OCI-LY7 (cell line): ENCODE measurements around the gene GMPPA. TPM values are rescaled to one million over a fixed set of nuclear protein-coding genes. Genes with fewer than 3 reads are reported as not detected.
A peak's percentile ranks its signal among the peaks of the same experiment; 100 is the strongest.

Experiments used
- BruUV-seq: library from RNA; stranded (reverse); fragments of 400-500 nt; replicated peaks from 2 replicates; lab custom pipeline; 2021; lab: Mats Ljungman, UMichigan
- CTCF ChIA-PET: fragments of 300-600 bp; sonication (Branson Sonifier 250); formaldehyde crosslinking; loops from one replicate; lab custom pipeline; 2022; ENCODE audit warnings: antibody characterized with exemption; ENCODE audit not compliant: unreplicated experiment; lab: Charles Lee
- POLR2A ChIA-PET: fragments of 300-600 bp; sonication (Branson Sonifier 250); formaldehyde crosslinking; loops from one replicate; lab custom pipeline; 2022; ENCODE audit warnings: antibody characterized with exemption; lab: Charles Lee
- DNase-seq: peaks from one replicate; pipeline ENCODE4 v3.0.0-alpha.2; 2015; ENCODE audit warnings: low spot score
- H2AFZ ChIP-seq: fragments of 200-600 bp; sonication (generic), shearing (Covaris generic); 2 replicates; pipeline ENCODE4 v1.6.1; 2014; ENCODE audit warnings: mild to moderate bottlenecking, antibody characterized with exemption, low read length, moderate library complexity
- H3K27ac ChIP-seq: fragments of 200-600 bp; sonication (generic); 2 replicates; pipeline ENCODE4 v1.5.1; 2014; ENCODE audit warnings: mixed run types, low read depth, mild to moderate bottlenecking, moderate library complexity, low read length, inconsistent platforms; ENCODE audit not compliant: poor library complexity, severe bottlenecking
- H3K36me3 ChIP-seq: fragments of 200-600 bp; sonication (generic); 2 replicates; pipeline ENCODE4 v1.6.1; 2014; ENCODE audit warnings: mild to moderate bottlenecking, antibody characterized with exemption, low read length, moderate library complexity, mixed read lengths; ENCODE audit not compliant: insufficient read depth
- H3K4me1 ChIP-seq: fragments of 200-600 bp; sonication (generic); 2 replicates; pipeline ENCODE4 v1.5.1; 2014; ENCODE audit warnings: mild to moderate bottlenecking, low read length; ENCODE audit not compliant: insufficient read depth, poor library complexity, severe bottlenecking
- H3K4me2 ChIP-seq: fragments of 200-600 bp; sonication (generic); 2 replicates; pipeline ENCODE4 v1.6.1; 2014; ENCODE audit warnings: mild to moderate bottlenecking, low read length
- H3K4me3 ChIP-seq: fragments of 200-600 bp; sonication (generic); 2 replicates; pipeline ENCODE4 v1.5.1; 2014; ENCODE audit warnings: mild to moderate bottlenecking, low read depth, low read length; ENCODE audit not compliant: poor library complexity, severe bottlenecking
- H3K79me2 ChIP-seq: fragments of 200-600 bp; sonication (generic); 2 replicates; pipeline ENCODE4 v1.6.1; 2016; ENCODE audit warnings: low read depth, mild to moderate bottlenecking, low read length, moderate library complexity, mixed read lengths; ENCODE audit not compliant: insufficient read depth
- H3K9me2 ChIP-seq: fragments of 200-600 bp; sonication (generic); 2 replicates; pipeline ENCODE4 v1.6.1; 2016; ENCODE audit warnings: mild to moderate bottlenecking, low read length, mixed read lengths; ENCODE audit not compliant: insufficient read depth
- H3K9me3 ChIP-seq: fragments of 200-600 bp; sonication (generic); 2 replicates; pipeline ENCODE4 v1.6.1; 2014; ENCODE audit warnings: mild to moderate bottlenecking, mixed run types, low read length, mixed read lengths
- H4K20me1 ChIP-seq: fragments of 200-600 bp; sonication (generic); 2 replicates; pipeline ENCODE4 v1.6.1; 2014; ENCODE audit warnings: mild to moderate bottlenecking, antibody characterized with exemption, low read length, moderate library complexity, mixed read lengths; ENCODE audit not compliant: insufficient read depth
- EZH2phosphoT487 ChIP-seq: fragments of 200-600 bp; sonication (generic); IDR thresholded peaks from 2 replicates; pipeline ENCODE4 v1.6.1; 2018; ENCODE audit warnings: low read depth, borderline replicate concordance, mild to moderate bottlenecking, mixed run types, antibody characterized with exemption, low read length, moderate library complexity, mixed read lengths
- intact Hi-C: fragments of 100-400 bp; cut with micrococcal nuclease; formaldehyde crosslinking; loops from one replicate; pipeline ENCODE4 v1.10.0; 2022; ENCODE audit not compliant: unreplicated experiment
- total RNA-seq, 2 experiments: library from RNA; depleted of rRNA in 1 of 2; stranded (reverse); fragments of >200 nt in 1 of 2; shearing (Covaris generic) in 1 of 2; gene quantifications; 2 replicates each; pipeline ENCODE4 v1.2.3, GENCODE V29; 2014 to 2022
- TF ChIP-seq, protein P1 (sequence below): fragments of 200-600 bp; sonication (generic); conservative IDR thresholded peaks from 2 replicates; pipeline ENCODE4 v1.5.1; 2014; ENCODE audit warnings: mild to moderate bottlenecking, antibody characterized with exemption, low read length, moderate library complexity, mixed read lengths

GMPPA gene
- total RNA-seq, 2 experiments from 2014 or later: 28.4 to 46.4 TPM

DNA sequence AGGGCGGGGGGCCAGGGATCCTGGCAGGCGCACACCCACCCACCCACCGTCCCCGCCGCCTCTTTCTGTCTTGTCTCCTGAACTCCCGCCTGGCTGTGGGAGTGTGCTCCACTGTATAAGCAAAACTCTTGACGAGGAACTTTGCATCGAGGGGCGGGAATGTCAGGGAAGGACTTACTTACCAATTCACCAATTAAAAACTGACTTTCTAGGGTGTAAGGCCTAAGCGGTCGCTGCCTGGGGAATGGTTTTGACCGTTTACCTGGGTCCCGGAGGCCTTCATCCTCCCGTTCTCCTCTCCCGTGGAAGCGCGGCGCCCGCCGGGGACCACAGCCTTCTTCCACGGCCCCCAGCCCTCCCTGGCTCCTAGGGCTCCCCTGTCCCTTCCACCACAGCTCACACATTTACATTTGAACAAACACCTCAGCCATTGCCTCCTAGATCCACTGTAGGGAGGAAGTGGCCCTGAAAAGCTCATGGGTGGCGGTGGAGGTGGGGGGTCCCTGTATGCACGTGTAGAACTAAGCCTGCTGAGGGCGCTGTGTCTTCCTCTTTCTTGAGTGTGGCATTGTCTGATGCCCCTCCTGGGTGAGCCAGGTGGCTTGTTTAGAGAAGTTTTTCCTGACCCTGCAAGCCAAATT is 24.5 kb downstream of the GMPPA start:
- ChIA-PET CTCF (interaction anchor here (0.6 kb wide), 1 partner anchor 28 kb away, joined by 4 read pairs; no protein-coding TSS in a partner anchor), POLR2A (interaction anchor here (0.6 kb wide), 1 partner anchor 60 kb away, joined by 3 read pairs; no protein-coding TSS in a partner anchor)
- H3K4me2 ChIP-seq: no peak overlapping the region
- H3K36me3 ChIP-seq: no peaks in the 10 kb centered on the region
- no peaks in the 10 kb centered on the region for H3K9me2 ChIP-seq
- DNase-seq: no peak
- no peak overlapping the region for H2AFZ ChIP-seq
- H4K20me1 ChIP-seq: no peaks in the 10 kb centered on the region
- no peaks in the 10 kb centered on the region for H3K79me2 ChIP-seq
- no peak overlapping the region for H3K27ac ChIP-seq
- intact Hi-C loops: no loop called here
- BruUV-seq: no TSS peak
- TF ChIP-seq, protein P1, sequence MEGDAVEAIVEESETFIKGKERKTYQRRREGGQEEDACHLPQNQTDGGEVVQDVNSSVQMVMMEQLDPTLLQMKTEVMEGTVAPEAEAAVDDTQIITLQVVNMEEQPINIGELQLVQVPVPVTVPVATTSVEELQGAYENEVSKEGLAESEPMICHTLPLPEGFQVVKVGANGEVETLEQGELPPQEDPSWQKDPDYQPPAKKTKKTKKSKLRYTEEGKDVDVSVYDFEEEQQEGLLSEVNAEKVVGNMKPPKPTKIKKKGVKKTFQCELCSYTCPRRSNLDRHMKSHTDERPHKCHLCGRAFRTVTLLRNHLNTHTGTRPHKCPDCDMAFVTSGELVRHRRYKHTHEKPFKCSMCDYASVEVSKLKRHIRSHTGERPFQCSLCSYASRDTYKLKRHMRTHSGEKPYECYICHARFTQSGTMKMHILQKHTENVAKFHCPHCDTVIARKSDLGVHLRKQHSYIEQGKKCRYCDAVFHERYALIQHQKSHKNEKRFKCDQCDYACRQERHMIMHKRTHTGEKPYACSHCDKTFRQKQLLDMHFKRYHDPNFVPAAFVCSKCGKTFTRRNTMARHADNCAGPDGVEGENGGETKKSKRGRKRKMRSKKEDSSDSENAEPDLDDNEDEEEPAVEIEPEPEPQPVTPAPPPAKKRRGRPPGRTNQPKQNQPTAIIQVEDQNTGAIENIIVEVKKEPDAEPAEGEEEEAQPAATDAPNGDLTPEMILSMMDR: peak; percentile 53; the same call in 1 of the 2 replicates
- no peak for TF ChIP-seq EZH2phosphoT487
- H3K9me3 ChIP-seq: no peaks in the 10 kb centered on the region
- H3K4me1 ChIP-seq: no peaks in the 10 kb centered on the region
- H3K4me3 ChIP-seq: no peak overlapping the region

GRCh38 chr2:219524817-219525216 is 26.1 kb downstream of the GMPPA start:
- intact Hi-C loops: no loop called here
- TF ChIP-seq, protein P1: no peak
- TF ChIP-seq EZH2phosphoT487: no peak
- Histone ChIP-seq H3K27ac (no peak overlapping the region), H4K20me1 (no peaks in the 10 kb centered on the region), H3K4me3 (no peak overlapping the region), H3K4me1 (no peaks in the 10 kb centered on the region), H3K9me3 (no peaks in the 10 kb centered on the region), H3K4me2 (no peak overlapping the region), H2AFZ (no peak overlapping the region), H3K9me2 (no peaks in the 10 kb centered on the region), H3K36me3 (no peaks in the 10 kb centered on the region), H3K79me2 (no peaks in the 10 kb centered on the region)
- no peak for DNase-seq
- no TSS peak for BruUV-seq
- CTCF ChIA-PET: no interaction called here
- POLR2A ChIA-PET: interaction anchor here (0.6 to 1.0 kb wide), 2 partner anchors 50 to 53 kb away, joined by 3 to 4 read pairs; no protein-coding TSS in a partner anchor
